SK-N-SH treated with all-trans-retinoic acid at 6 μM for 48 hours (cell line): ENCODE measurements around the gene TFRC.
"Not testable (repeated sequence)": the region's sequence is repeated elsewhere in the genome, so short reads cannot be mapped to it uniquely, and the experiment has no call there.

Experiments
- ATAC-seq: fragments of 200-7000 bp; cut with Tn5 transposase; 3 replicates; pipeline ENCODE4 v1.9.1; 2020; ENCODE audit warnings: mild to moderate bottlenecking, moderate library complexity
- BACH2 ChIP-seq: fragments of 250-450 bp; sonication (Bioruptor Pico); IDR thresholded peaks from 2 replicates; pipeline ENCODE4 v1.9.0; 2021; ENCODE audit warnings: mild to moderate bottlenecking, borderline replicate concordance
- CREB5 ChIP-seq: fragments of 250-450 bp; sonication (Bioruptor Pico); IDR thresholded peaks from 2 replicates; pipeline ENCODE4 v1.5.1; 2020; ENCODE audit warnings: low read depth, mild to moderate bottlenecking, moderate library complexity
- CSDC2 ChIP-seq: fragments of 250-450 bp; sonication (Bioruptor Pico); IDR thresholded peaks from 2 replicates; pipeline ENCODE4 v1.5.0; 2020; ENCODE audit warnings: mild to moderate bottlenecking, moderate library complexity
- ESRRG ChIP-seq: fragments of 250-450 bp; sonication (Bioruptor Pico); IDR thresholded peaks from 2 replicates; pipeline ENCODE4 v1.6.1; 2021; ENCODE audit warnings: mild to moderate bottlenecking
- GLIS3 ChIP-seq: fragments of 250-450 bp; sonication (Bioruptor Pico); IDR thresholded peaks from 2 replicates; pipeline ENCODE4 v1.5.0; 2020; ENCODE audit warnings: mild to moderate bottlenecking, moderate library complexity
- OSR1 ChIP-seq: fragments of 250-450 bp; sonication (Bioruptor Pico); IDR thresholded peaks from 2 replicates; pipeline ENCODE4 v1.8.0; 2022; ENCODE audit warnings: moderate library complexity, mild to moderate bottlenecking, inconsistent platforms
- PATZ1 ChIP-seq: fragments of 250-450 bp; sonication (Bioruptor Pico); IDR thresholded peaks from 2 replicates; pipeline ENCODE4 v1.8.0; 2020; ENCODE audit warnings: mild to moderate bottlenecking, moderate library complexity, borderline replicate concordance
- RARB ChIP-seq: fragments of 250-450 bp; sonication (Bioruptor Pico); IDR thresholded peaks from 2 replicates; pipeline ENCODE4 v1.8.0; 2021; ENCODE audit warnings: mild to moderate bottlenecking, moderate library complexity
- TCF4 ChIP-seq: fragments of 250-450 bp; sonication (Bioruptor Pico); IDR thresholded peaks from 2 replicates; pipeline ENCODE4 v1.8.0; 2021; ENCODE audit warnings: mild to moderate bottlenecking, moderate library complexity, borderline replicate concordance
- TOX ChIP-seq: fragments of 250-450 bp; sonication (Bioruptor Pico); IDR thresholded peaks from 2 replicates; pipeline ENCODE4 v1.8.0; 2021; ENCODE audit warnings: mild to moderate bottlenecking, moderate library complexity, borderline replicate concordance
- TSHZ2 ChIP-seq: fragments of 250-450 bp; sonication (Bioruptor Pico); IDR thresholded peaks from 2 replicates; pipeline ENCODE4 v1.5.0; 2020; ENCODE audit warnings: mild to moderate bottlenecking, moderate library complexity
- ZC3H10 ChIP-seq: fragments of 250-450 bp; sonication (Bioruptor Pico); IDR thresholded peaks from 2 replicates; pipeline ENCODE4 v1.5.1; 2021; ENCODE audit warnings: mild to moderate bottlenecking, moderate library complexity
- ZFP3 ChIP-seq: fragments of 250-450 bp; sonication (Bioruptor Pico); IDR thresholded peaks from 2 replicates; pipeline ENCODE4 v1.5.0; 2020; ENCODE audit warnings: mild to moderate bottlenecking, moderate library complexity
- ZNF70 ChIP-seq: fragments of 450-650 bp; formaldehyde crosslinking; IDR thresholded peaks from 2 replicates; pipeline ENCODE4 v1.5.0; 2020; ENCODE audit warnings: mild to moderate bottlenecking, moderate library complexity
- ZNF8 ChIP-seq: fragments of 450-650 bp; formaldehyde crosslinking; IDR thresholded peaks from 2 replicates; pipeline ENCODE4 v1.5.0; 2020; ENCODE audit warnings: mild to moderate bottlenecking, moderate library complexity

Gene TFRC

GRCh38 chr3:196042673-196043072, 39.2 kb downstream of the TFRC start (continued):
- no peak for TF ChIP-seq CREB5 (CRISPR knock-in tag)

GRCh38 chr3:196039359-196039758, 42.5 kb downstream of the TFRC start:
- no peak for ATAC-seq
- TF ChIP-seq CSDC2 (CRISPR knock-in tag) = no peak

- peak; percentile 73 for ATAC-seq
Observed at GRCh38 chr3:196026059-196026458, 55.8 kb downstream of the TFRC start.

- TF ChIP-seq CSDC2 (CRISPR knock-in tag) = no peak
- no peak for TF ChIP-seq TCF4 (CRISPR knock-in tag)
- no peak for TF ChIP-seq GLIS3 (CRISPR knock-in tag)
- no peak for TF ChIP-seq TOX (CRISPR knock-in tag)
- TF ChIP-seq RARB (CRISPR knock-in tag) = no peak
- TF ChIP-seq ZNF8 (CRISPR knock-in tag) = no peak
- no peak for TF ChIP-seq TSHZ2 (CRISPR knock-in tag)
- TF ChIP-seq BACH2 (CRISPR knock-in tag) = no peak
- TF ChIP-seq ZFP3 (CRISPR knock-in tag) = no peak
- no peak for TF ChIP-seq ZC3H10
- TF ChIP-seq OSR1 (CRISPR knock-in tag) = no peak
- no peak for TF ChIP-seq CREB5 (CRISPR knock-in tag)
- TF ChIP-seq PATZ1 (CRISPR knock-in tag) = no peak
- ATAC-seq = no peak
Observed at GRCh38 chr3:196024968-196025367, 56.9 kb downstream of the TFRC start.

GRCh38 chr3:196023947-196024346, 57.9 kb downstream of the TFRC start:
- ATAC-seq = no peak

GRCh38 chr3:196022499-196022878, 59.4 kb downstream of the TFRC start:
- ATAC-seq = not testable (repeated sequence)

More at GRCh38 chr3:196023947-196024346, 57.9 kb downstream of the TFRC start:
- TF ChIP-seq TSHZ2 (CRISPR knock-in tag) = no peak
- no peak for TF ChIP-seq ZNF70 (CRISPR knock-in tag)
- no peak for TF ChIP-seq ESRRG
- no peak for TF ChIP-seq BACH2 (CRISPR knock-in tag)
